Measurements from ENCODE around the gene PCDHA9.
"Not testable (repeated sequence)": the region's sequence is repeated elsewhere in the genome, so short reads cannot be mapped to it uniquely, and the experiment has no call there.

- not testable (repeated sequence) for TF ChIP-seq CTCF, POLR2AphosphoS5 (IDR thresholded peaks at IDR 0.05)
Observed at GRCh38 chr5:140822969-140823368, 25.2 kb upstream of the PCDHA9 start.

All from transverse colon (tissue), 4 donors.